SK-N-SH (cell line): Measurements from ENCODE around the gene KRTAP10-8.

ENCODE experiments used
- CTCF ChIP-seq: fragments of 200-600 bp; sonication (generic); IDR thresholded peaks from 2 replicates; pipeline ENCODE4 v1.6.1; 2017; ENCODE audit warnings: antibody characterized with exemption, mild to moderate bottlenecking, moderate library complexity
- GATA2 ChIP-seq: sonication (generic); formaldehyde crosslinking; IDR thresholded peaks from 2 replicates; pipeline ENCODE4 v1.5.0; 2020; ENCODE audit warnings: mild to moderate bottlenecking, missing genetic modification reagents
- SIN3A ChIP-seq: IDR thresholded peaks from 2 replicates; pipeline ENCODE4 v1.6.1; 2012; ENCODE audit warnings: low read depth, mild to moderate bottlenecking, low read length, moderate library complexity, borderline replicate concordance
- TAF1 ChIP-seq: IDR thresholded peaks from 2 replicates; pipeline ENCODE4 v1.6.1; 2012; ENCODE audit warnings: low read depth, mild to moderate bottlenecking, low read length, moderate library complexity, borderline replicate concordance
- USF2 ChIP-seq: fragments of 150-350 bp; IDR thresholded peaks from 2 replicates; pipeline ENCODE4 v1.6.1; 2017; ENCODE audit warnings: antibody characterized with exemption, low read length, low read depth, borderline replicate concordance
- YY1 ChIP-seq: IDR thresholded peaks from 2 replicates; pipeline ENCODE4 v1.4.0; 2012; ENCODE audit warnings: low read depth, mild to moderate bottlenecking

- no peak for TF ChIP-seq SIN3A
- TF ChIP-seq GATA2: no peak
- TF ChIP-seq CTCF: no peak
- TF ChIP-seq USF2: no peak
- TF ChIP-seq TAF1: no peak
- TF ChIP-seq YY1: no peak
Measured at GRCh38 chr21:44615466-44615865, 3.6 kb downstream of the KRTAP10-8 start.
